GM12878 (cell line): ENCODE measurements around the gene FBRSL1.

Source experiments
- CTCF ChIP-seq, 3 experiments: IDR thresholded peaks in 2 of 3; conservative IDR thresholded peaks in 1 of 3; 2 replicates each; pipeline ENCODE4 v1.5.1; 2011; ENCODE audit warnings: low read depth in 3 of 3, low read length in 3 of 3, mild to moderate bottlenecking in 3 of 3, control low read depth in 2 of 3, moderate library complexity in 2 of 3, inconsistent platforms in 1 of 3, mixed read lengths in 1 of 3; ENCODE audit not compliant: control insufficient read depth in 2 of 3, insufficient read depth in 1 of 3; ENCODE audit errors: extremely low read depth in 1 of 3
- HDAC2 ChIP-seq: fragments of 200-600 bp; sonication (generic); IDR thresholded peaks from 2 replicates; pipeline ENCODE4 v1.6.1; 2017
- MYC ChIP-seq: IDR thresholded peaks from 2 replicates; pipeline ENCODE4 v1.6.1; 2011; ENCODE audit warnings: mild to moderate bottlenecking, low read length, moderate library complexity, inconsistent platforms; ENCODE audit not compliant: insufficient read depth, insufficient replicate concordance, insufficient read length, severe bottlenecking
- NFYB ChIP-seq: IDR thresholded peaks from 2 replicates; pipeline ENCODE4 v1.6.1; 2011; ENCODE audit warnings: low read depth, mild to moderate bottlenecking, low read length, improper control_type of control experiment, moderate library complexity; ENCODE audit not compliant: insufficient read depth
- NR2F1 ChIP-seq: fragments of 450-650 bp; conservative IDR thresholded peaks from 2 replicates; pipeline ENCODE4 v1.6.1; 2017; ENCODE audit warnings: mild to moderate bottlenecking
- PML ChIP-seq: IDR thresholded peaks from 2 replicates; pipeline ENCODE4 v1.6.1; 2012; ENCODE audit warnings: low read length, inconsistent platforms
- POLR2A ChIP-seq: IDR thresholded peaks from 2 replicates; pipeline ENCODE4 v1.6.1; 2011; ENCODE audit warnings: low read depth, mild to moderate bottlenecking, low read length
- USF1 ChIP-seq: IDR thresholded peaks from 2 replicates; pipeline ENCODE4 v1.6.1; 2011; ENCODE audit warnings: borderline replicate concordance, low read depth, mild to moderate bottlenecking, moderate library complexity, mixed read lengths, low read length; ENCODE audit not compliant: insufficient read depth; ENCODE audit errors: extremely low read length
- ZBTB40 ChIP-seq: fragments of 450-650 bp; IDR thresholded peaks from 2 replicates; pipeline ENCODE4 v1.6.1; 2016; ENCODE audit warnings: mild to moderate bottlenecking, moderate library complexity, borderline replicate concordance
- ZZZ3 ChIP-seq: IDR thresholded peaks from 2 replicates; pipeline ENCODE4 v1.6.1; 2011; ENCODE audit warnings: low read depth; ENCODE audit not compliant: control insufficient read depth, insufficient read length

- TF ChIP-seq HDAC2: no peak
- TF ChIP-seq PML: no peak
- TF ChIP-seq CTCF (IDR thresholded peaks at IDR 0.05 in 2 of 3, conservative IDR thresholded peaks at IDR 0.05 in 1 of 3; ENCODE audit: control insufficient read depth in 2 of 3, extremely low read depth in 1 of 3, insufficient read depth in 1 of 3, low read depth in 3 of 3, low read length in 3 of 3): no peak
- no peak for TF ChIP-seq USF1
- TF ChIP-seq MYC: no peak
- no peak for TF ChIP-seq POLR2A
- TF ChIP-seq NFYB: no peak
- TF ChIP-seq ZZZ3: no peak
- no peak for TF ChIP-seq NR2F1
- no peak for TF ChIP-seq ZBTB40
Observed at GRCh38 chr12:132452596-132453350, 37.2 kb upstream of the FBRSL1 start.
